NCI-H1417 (cell line): Measurements from ENCODE around the gene MOGAT1.
A peak's percentile ranks its signal among the peaks of the same experiment; 100 is the strongest.
"Not testable (repeated sequence)": the region's sequence is repeated elsewhere in the genome, so short reads cannot be mapped to it uniquely, and the experiment has no call there.

Experiments
- DNase-seq, 3 experiments: peaks; one replicate each; lab custom pipeline; 2025; lab: John Stamatoyannopoulos, UW

Gene MOGAT1

DNA sequence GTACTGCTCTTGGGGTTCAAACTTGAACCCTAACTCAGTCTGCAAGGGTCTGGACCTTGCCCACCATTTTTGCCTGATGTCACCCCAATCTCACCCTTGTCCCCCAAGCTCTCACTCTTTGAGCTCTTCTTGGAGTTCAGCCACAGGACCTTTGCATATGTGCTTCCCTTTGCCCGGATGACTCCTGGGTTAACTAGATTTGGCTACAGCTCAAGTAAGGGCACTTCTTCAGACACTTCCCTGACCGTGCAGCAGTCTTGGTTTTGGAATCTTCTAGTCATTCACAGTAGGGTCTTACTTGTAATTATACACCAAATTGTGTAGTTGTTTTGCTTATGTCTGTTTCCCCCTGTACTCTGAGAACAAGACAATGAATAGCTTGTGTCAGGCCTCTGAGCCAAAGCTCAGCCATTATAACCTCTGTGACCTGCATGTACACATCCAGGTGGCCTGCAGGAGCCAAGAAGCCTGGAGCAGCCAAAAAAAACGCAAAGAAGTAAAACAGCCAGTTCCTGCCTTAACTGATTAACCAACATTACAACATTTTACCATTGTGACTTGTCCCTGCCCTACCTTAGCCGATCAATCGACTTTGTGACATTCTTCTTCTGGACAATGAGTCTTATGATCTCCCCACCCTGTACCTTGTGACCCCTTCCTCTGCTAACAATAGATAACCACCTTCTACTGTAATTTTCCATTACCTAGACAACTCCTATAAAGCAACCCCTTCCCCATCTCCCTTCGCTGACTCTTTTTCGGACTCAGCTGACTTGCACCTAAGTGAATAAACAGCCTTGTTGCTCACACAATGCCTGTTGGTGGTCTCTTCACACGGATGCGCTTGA is 1.0 kb upstream of the MOGAT1 start:
- DNase-seq = no peak

DNA sequence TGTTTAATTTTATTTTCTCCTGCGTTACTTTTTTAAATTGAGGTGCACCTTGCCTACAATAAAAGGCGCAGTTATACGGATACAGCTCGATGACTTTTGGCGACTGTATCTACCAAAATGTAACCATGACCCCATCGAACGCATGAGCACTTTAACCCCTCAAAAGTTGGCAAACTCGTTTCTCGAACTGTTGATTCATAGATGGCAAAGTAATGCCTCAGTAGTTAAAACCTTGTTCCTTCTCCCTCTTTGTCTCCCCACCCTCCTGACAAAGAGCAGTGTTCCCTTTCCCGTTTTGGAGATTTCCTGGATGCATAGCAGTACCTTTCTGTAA is 577 bp downstream of the MOGAT1 start:
- DNase-seq = no peak

DNA sequence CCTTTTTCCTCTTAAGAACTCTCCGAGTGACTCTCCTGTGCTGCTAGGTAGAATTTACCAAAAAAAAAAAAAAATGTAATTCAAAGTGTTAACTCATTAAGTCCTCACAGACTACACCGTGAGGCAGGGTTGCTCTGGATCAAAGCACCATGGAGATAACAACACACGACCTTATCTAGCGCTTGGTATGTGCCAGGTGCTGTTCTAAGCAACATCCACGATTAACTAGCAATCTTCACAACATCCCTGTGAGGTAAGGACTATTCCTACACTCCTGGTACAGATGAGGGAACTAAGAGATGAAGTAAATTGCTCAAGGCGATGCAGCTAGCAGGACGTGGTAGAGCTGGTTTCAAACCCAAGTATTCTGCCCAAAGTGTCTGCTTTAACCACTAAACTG is 1.8 kb downstream of the MOGAT1 start:
- no peak for DNase-seq

DNA sequence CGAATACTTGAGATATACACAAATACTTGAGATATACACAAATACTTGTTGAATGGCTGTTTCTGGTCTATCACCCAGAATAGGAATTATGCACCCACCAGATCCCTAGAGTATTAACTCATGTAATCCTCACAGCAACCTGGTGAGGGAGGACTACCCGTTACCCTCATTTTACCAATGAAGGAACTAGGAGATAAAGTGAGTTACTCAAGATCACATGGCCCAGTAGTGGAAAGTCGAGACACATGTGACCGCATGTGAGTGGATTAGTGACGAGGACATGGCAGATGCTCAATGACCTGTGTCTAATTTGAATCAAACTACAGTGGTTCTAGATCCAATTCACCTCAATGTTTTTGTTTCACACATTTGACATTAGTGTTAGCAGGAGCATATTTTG is 2.4 kb downstream of the MOGAT1 start:
- DNase-seq = no peak

DNA sequence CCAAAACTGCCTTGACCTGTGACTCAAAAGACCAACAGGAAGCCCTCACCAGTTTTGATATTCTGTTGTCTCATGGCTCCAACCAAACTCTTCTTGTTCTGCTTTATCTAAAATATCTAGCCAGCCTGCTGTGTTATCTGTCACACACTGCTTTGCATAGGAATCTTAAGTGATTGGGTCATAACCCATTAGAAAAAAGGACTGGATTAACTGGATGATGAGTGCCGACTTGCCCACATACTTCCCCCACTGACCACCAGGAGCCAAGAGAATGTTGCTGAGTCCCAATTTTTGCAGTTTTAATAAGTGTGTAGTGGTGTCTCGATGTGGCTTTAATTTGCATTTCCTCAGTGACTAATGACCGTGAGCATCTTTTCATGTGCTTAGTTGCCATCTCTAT is 6.5 kb downstream of the MOGAT1 start:
- no peak for DNase-seq

DNA sequence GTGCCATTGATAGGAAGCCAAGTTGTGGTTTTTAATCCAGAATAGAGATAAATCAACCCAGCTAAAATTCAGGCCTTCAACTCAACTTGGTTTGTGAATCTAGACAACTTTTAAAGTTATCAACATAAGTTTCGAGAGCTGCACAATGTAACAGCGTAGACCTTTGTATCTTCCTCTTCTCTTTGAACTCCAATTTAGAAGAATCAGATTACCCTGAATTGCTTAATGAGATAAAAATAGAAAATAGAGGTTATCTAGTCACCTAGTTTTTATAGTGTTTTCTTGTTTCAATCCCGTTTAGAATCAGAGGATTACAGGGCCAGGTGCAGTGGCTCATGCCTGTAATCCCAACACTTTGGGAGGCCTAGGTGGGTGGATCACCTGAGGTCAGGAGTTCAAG is 12.3 kb downstream of the MOGAT1 start:
- no peak for DNase-seq

DNA sequence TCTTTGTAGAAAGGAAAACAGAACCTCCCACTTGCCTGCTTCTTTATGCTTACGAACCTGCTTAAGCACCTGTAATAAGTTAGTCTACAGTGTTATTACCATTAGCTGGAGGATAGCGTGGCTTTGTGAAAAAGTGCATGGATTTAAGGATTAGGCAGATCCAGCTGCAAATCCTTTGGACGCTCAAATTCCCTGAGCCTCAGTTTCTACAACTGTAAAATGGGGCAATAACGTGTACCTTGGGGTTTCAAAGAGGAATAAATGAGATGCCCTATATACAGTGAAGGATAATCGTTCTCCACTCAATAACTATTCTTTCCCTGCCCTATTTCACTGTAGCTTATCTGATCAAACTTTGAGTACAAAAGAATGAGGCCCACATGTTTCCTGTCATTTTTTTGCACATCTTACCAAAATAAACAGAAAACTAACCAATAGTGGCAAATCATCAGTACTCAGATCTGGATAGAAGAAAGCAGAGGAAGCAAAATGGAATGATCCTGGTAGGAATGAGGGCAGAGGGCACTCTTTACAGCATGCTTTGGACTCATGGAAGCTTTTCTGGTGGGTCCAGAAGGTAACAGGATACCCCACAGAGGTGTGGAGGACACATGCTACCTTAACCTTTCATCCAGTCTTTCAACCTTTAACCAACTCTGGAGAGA is 14.8 kb downstream of the MOGAT1 start:
- no peak for DNase-seq

DNA sequence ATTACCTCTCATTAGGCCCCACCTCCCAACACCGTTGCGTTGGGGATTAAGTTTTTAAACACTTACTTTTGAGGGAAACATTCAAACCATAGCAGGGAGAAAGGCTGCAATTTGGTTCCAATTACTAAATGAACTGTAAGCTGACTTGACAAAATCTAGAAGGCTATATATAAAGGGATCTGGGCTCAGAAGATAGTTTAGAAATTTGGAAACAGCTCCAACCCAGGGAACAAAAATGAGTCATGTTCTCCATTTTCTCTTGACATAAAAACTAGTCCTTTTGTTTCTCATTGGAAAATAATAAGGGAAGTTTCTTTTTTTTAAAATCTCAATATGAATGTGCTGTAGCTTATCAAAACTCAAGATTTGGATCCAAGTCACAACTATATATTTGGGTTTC is 17.5 kb downstream of the MOGAT1 start:
- no peak for DNase-seq

DNA sequence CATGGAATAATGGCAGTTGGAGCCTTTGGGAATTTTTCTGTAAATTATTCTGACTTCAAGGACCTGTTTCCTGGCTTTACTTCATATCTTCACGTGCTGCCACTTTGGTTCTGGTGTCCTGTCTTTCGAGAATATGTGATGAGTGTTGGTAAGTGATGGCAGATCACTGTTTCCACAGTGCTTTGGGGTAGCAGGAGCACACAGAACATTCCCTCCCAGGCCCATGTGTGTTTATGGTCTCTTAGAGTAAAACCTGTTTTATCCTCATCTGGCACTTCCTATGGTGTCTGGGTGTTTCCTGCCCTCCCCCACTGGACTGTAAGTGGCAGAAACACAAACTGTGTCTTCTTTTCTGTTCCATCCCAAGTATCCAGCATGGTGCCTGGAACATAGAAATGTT is 17.9 kb downstream of the MOGAT1 start:
- no peak for DNase-seq

DNA sequence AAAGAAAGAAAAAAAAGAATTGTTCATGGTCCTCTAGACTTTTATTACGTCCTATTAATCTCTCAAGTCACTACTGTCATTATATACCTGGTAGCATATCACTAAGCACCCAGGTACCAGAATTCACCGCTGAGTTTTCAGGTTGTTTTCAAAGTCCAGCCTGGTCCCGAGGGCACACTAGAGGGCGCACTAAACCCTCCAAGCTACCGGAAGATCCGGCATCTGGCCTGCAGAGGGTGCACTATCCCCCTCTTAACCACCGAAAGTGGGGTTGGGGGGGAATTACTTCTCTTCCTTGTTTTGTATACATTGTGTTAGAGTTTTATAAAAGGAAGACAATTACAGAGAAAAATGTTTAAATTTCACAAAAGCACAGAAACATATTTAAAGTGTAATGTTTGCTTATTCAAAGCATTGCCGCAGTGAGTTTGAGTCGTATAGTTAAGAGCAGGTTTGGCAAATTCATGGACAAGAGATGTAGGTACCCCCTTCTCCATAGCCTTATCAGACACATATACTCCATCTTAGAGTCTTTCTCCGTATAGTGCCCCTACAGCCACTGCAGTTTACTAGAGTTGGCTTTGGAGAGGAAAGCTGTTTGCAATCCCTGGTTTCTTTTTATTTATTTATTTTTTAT is 19.2 kb downstream of the MOGAT1 start:
- DNase-seq = peak; percentile 53 to 85 (median 69)

DNA sequence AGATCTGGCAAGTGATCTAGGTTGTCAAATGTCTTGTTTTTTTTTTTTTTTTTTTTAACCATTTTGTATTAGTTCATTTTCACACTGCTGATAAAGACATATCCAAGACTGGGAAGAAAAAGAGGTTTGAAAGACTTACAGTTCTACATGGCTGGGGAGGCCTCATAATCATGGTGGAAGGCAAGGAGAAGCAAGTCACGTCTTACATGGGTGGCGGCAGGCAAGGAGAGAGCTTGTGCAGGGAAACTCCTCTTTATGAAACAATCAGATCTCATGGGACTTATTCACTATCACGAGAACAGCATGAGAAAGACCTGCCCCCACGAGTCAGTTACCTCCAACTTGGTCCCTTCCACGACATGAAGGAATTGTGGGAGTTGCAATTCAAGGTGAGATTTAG is 22.0 kb downstream of the MOGAT1 start:
- not testable (repeated sequence) for DNase-seq

DNA sequence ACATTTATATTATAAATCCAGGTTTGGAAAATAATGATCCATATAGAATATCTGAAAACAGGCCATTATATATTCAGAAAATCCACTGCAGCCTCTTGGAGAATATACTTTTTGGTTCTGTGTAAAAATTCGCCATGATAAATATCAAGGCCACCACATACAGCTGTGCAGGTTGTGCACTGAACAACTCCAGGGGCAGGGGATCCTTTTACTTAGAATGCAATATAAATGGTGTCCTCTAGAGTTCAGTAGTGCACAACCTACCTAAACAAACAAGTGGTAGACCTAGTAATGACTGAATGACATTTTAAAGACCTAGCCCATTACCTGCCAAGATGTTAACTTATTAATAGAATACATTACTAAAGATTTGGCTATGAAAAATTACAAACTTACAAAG is 22.4 kb downstream of the MOGAT1 start:
- DNase-seq = peak in 1 of 3 experiments; percentile 15

DNA sequence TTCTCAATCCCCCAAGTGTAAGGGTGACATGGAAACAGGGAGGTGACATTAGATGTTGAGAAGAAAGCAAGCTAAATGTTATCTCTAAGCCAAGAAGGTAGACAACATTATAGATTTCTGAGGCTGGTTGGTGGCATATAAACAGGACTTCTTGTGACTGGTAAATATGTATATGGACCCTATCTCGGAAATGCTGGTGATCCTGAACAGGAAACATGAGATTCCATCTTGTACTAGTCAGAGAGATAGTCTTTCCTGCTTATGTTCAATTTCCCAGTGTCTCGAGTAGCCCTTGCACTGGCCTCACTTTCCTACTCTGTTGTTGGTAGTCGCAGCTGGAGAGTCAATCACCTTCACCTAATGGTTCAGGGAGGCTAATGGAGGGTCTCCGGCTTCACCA is 26.8 kb downstream of the MOGAT1 start:
- no peak for DNase-seq

DNA sequence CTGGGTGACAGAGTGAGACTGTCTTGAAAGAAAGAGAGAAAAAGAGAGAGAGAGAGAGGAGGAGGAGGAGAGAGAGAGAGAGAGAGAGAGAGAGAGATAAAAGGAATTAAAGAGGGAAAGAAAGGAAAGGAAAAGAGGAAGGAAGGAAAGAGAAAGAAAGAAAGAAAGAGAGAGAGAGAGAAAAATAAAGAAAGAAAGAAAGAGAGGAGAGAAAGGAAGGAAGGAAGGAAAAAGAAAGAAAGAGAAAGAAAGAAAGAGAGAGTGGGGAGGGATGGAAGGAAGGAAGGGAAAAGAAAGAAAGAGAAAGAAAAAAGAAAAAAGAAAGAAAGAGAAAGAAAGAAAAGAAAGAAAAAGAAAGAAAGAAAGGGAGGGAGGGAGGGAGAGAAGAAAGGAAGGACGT is 29.8 kb downstream of the MOGAT1 start:
- no peak for DNase-seq

DNA sequence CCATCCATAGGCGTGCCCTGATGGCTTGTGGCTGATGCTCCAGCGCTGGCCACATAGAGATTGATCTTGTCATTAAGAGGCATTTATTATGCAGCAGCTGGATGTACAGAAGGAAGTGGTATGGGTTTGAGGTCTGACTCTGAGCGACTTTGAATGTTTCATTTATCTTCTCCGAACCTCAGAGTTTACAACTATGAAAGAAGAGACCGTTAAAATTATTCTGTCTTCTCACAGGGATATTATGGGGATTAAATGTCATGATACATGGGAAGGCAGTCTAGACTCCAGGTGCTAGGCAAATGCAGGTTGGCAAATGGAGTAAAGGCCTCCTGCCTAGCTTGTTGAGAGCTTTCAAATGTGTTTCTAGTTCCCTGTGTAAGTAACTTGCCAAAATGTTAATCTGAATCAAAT is 30.3 kb downstream of the MOGAT1 start:
- no peak for DNase-seq

DNA sequence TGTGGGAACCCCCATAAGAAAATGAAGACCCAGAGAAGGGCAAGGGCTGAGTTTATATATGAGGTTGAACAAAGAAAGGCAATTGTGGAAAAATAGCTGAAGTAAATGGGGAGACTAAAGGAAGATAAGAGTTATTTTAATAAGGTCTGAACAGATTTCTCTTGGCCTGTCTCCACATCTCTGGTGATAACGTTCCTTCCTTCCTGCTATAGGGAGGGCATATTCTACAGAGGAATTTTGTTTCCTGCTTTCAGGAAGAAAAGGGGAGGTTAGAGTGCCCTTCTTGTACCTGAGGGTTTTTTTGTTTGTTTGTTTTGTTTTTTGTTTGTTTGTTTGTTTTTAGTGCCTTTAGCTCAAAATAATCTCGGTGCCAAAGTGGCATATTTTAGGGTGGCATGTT is 31.6 kb downstream of the MOGAT1 start:
- no peak for DNase-seq

DNA sequence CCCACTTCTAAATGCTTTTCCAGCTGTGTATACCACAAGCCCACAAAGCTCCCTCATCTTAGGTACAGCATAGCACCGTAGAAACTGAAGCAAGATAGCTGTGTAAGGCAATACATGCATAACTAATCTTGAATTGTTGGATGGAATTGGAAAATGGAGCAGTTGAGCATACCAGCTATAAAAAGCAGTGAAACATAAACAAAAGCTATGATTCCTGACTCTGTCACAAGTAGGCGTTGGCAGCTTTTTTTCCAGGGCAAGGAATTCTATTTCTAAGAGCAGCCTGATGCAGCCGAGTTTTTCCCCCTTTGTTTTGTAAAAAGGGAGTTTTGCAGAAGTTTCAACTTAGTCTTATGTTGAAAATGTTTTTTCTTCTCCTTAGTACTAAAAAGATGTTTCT is 32.4 kb downstream of the MOGAT1 start:
- no peak for DNase-seq

DNA sequence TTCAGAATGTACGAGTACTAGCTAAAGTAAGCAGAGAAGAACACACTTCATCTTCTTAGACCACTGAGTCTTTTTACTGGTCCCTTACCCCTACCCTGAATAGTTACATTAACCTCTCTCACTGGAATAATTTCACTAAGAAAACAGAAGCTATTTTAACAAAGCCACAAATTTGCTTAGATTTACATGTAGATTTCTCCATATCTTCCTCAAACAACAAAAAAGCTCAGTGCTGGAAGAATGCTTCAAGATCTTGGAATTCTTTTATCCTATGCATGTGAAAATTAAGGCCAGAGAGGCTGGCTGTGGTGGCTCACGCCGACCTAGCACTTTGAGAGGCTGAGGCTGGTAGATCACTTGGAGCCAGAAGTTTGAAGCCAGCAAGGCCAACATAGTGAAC is 35.2 kb downstream of the MOGAT1 start:
- DNase-seq = no peak

DNA sequence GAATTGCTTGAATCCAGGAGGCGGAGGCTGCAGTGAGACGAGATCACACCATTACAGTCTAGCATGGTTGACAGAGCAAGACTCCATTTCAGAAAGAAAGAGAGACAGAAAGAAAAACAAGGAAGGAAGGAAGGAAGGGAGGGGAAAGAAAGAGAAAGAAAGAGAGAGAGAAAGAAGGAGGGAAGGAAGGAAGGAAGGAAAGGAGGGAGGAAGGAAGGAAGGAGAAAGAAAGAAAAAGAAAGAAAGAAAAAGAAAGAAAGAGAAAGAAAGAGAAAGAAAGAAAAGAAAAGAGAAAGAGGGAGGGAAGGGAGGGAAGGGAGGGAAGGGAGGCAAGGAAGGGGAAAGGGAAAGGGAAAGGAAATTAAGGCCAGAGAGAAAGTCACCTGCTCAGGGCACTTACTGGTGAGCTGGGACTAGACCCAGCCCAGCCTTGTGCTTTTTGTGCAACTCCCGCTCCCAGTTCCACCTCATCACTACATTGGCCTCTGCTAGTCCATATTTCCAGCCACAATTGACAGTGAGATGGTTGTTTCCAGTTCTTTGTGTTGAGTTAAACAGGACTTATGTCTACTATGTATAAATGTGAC is 35.7 kb downstream of the MOGAT1 start:
- no peak for DNase-seq

DNA sequence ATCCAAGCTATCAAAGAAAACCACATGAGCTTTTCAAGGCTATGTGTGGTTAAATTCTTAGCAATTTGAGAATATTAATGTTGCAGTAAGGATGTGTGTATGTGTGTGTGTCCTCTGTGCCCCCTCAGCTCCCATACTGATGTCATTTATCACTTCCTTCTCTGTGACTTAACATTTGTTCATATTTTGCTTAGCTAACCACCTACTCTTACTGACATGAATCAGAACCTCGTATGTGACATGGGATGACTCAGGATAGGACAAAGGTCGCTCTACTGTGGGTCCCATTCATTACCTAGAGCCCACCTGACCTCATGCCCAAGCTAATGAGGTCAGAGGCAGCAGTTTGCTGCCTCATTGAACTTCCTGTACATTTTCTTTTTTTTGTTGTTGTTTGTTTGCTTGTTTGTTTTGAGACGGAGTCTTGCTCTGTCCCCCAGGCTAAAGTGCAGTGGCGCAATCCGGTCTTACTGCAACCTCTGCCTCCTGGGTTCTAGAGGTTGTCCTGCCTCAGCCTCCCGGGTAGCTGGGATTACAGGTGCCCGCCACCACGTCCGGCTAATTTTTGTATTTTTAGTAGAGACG is 36.3 kb downstream of the MOGAT1 start:
- DNase-seq = no peak

DNA sequence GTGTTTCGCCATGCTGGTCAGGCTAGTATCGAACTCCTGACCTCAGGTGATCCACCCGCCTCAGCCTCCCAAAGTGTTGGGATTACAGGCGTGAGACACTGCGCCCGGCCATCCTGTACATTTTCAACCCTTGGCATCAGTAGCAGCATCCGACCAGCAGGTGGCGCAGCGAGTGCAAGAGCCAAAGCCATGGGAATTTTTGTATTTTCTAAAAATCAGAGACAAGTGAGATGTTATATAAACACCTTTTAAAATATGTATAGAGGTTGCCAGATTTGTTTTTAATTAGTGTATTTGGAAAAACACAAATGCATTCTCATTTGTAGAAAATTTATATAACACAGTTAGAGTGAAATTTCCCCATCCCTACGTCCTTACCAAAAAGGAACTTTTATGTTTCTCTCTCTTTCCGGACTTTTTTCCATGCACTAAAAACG is 36.8 kb downstream of the MOGAT1 start:
- peak; percentile 29 to 76 (median 69) for DNase-seq

DNA sequence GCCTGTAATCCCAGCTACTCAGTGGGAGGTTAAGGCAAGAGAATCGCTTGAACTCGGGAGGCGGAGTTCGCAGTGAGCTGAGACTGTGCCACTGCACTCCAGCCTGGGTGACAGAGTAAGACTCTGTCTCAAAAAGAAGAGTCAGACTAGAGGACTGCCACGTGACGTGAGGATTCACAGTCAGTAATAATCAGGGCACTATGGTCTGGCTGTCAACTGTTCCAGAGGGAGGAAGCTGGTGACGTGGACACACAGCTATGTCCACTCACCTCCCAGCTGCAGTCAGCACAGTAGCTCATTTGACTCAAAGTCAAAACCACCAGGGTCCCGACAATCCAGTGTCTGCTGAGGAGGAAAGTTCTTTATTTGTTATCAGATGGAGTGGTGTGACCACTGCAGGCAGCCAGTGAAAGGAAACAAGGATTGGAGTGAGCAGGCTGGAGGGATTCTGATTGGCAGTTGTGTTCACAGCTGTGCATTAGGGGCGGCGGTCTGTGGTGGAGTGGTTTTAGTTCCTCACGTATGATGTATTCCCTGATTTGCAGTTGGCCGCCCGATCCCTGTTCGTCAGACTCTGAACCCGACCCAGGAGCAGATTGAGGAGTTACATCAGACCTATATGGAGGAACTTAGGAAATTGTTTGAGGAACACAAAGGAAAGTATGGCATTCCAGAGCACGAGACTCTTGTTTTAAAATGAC is 37.9 kb downstream of the MOGAT1 start:
- DNase-seq = peak in 2 of 3 experiments; percentile 65 to 76
